Neural crest cell (in vitro differentiated cells): ENCODE data around the gene GPR142. TPM values are rescaled to one million over a fixed set of nuclear protein-coding genes. Genes with fewer than 3 reads are reported as not detected.

Source experiments
- DNase-seq: peaks from one replicate; pipeline ENCODE4 v3.0.0; 2021; ENCODE audit warnings: low read depth, mixed read lengths, low spot score
- H3K27ac Mint-ChIP-seq: one replicate; pipeline ENCODE4 v1.8.0; 2021; ENCODE audit warnings: mild to moderate bottlenecking, mixed read lengths; ENCODE audit not compliant: unreplicated experiment
- H3K27me3 Mint-ChIP-seq: 2 replicates; pipeline ENCODE4 v1.8.0; 2021; ENCODE audit warnings: low read depth, mild to moderate bottlenecking, mixed read lengths
- H3K36me3 Mint-ChIP-seq: 2 replicates; pipeline ENCODE4 v1.8.0; 2021; ENCODE audit warnings: low read depth, mild to moderate bottlenecking, mixed read lengths
- H3K4me1 Mint-ChIP-seq: 2 replicates; pipeline ENCODE4 v1.8.0; 2021; ENCODE audit warnings: mixed read lengths
- H3K4me3 Mint-ChIP-seq: one replicate; pipeline ENCODE4 v1.8.0; 2021; ENCODE audit warnings: mild to moderate bottlenecking, mixed read lengths
- H3K9me3 Mint-ChIP-seq: 2 replicates; pipeline ENCODE4 v1.8.0; 2021; ENCODE audit warnings: mixed read lengths
- CTCF ChIP-seq: fragments of 200-600 bp; sonication (generic); conservative IDR thresholded peaks from 2 replicates; pipeline ENCODE4 v1.5.0; 2021; ENCODE audit warnings: antibody characterized with exemption, mild to moderate bottlenecking
- total RNA-seq: library from RNA; stranded (reverse); gene quantifications from 2 replicates; pipeline ENCODE4 v1.2.1, GENCODE V29; 2021

The GPR142 gene
- total RNA-seq, 1 donor from 2014 or later = 0.23 TPM

GRCh38 chr17:74332763-74333283 is 34.5 kb upstream of the GPR142 start:
- peaks cover 7% of the 10 kb centered on the region for H3K27me3 Mint-ChIP-seq

GRCh38 chr17:74334393-74335039 is 32.8 kb upstream of the GPR142 start:
- H3K36me3 Mint-ChIP-seq = no peaks in the 10 kb centered on the region
- no peaks in the 10 kb centered on the region for H3K9me3 Mint-ChIP-seq
- H3K4me1 Mint-ChIP-seq = peaks cover 3% of the 10 kb centered on the region
- H3K4me3 Mint-ChIP-seq = no peak overlapping the region
- H3K27ac Mint-ChIP-seq = no peak overlapping the region
- TF ChIP-seq CTCF = no peak
- H3K27me3 Mint-ChIP-seq = peaks cover under 1% of the 10 kb centered on the region
- DNase-seq = no peak

More at GRCh38 chr17:74332763-74333283, 34.5 kb upstream of the GPR142 start:
- Mint-ChIP-seq H3K27ac (no peak overlapping the region), H3K4me3 (no peak overlapping the region), H3K9me3 (no peaks in the 10 kb centered on the region), H3K4me1 (peaks cover 3% of the 10 kb centered on the region), H3K36me3 (no peaks in the 10 kb centered on the region)
- DNase-seq = no peak
- TF ChIP-seq CTCF = no peak

GRCh38 chr17:74335529-74336062 is 31.7 kb upstream of the GPR142 start:
- H3K27me3 Mint-ChIP-seq = no peaks in the 10 kb centered on the region
- TF ChIP-seq CTCF = no peak
- H3K9me3 Mint-ChIP-seq = no peaks in the 10 kb centered on the region
- no peak overlapping the region for H3K4me3 Mint-ChIP-seq
- no peaks in the 10 kb centered on the region for H3K36me3 Mint-ChIP-seq
- DNase-seq = no peak
- H3K27ac Mint-ChIP-seq = no peak overlapping the region
- peaks cover 6% of the 10 kb centered on the region for H3K4me1 Mint-ChIP-seq

- Mint-ChIP-seq H3K27me3 (no peaks in the 10 kb centered on the region), H3K4me3 (no peak overlapping the region), H3K4me1 (peaks cover 5% of the 10 kb centered on the region), H3K9me3 (no peaks in the 10 kb centered on the region), H3K36me3 (no peaks in the 10 kb centered on the region), H3K27ac (no peak overlapping the region)
- DNase-seq = no peak
- no peak for TF ChIP-seq CTCF
These were observed 31.0 kb upstream of the GPR142 start for GRCh38 chr17:74336307-74336706.

- no peaks in the 10 kb centered on the region for H3K9me3 Mint-ChIP-seq
These were observed 29.3 kb upstream of the GPR142 start for GRCh38 chr17:74337834-74338500.

More at GRCh38 chr17:74337834-74338500, 29.3 kb upstream of the GPR142 start:
- Mint-ChIP-seq H3K4me1 (peaks cover 5% of the 10 kb centered on the region), H3K27ac (no peak overlapping the region), H3K27me3 (no peaks in the 10 kb centered on the region), H3K4me3 (no peak overlapping the region), H3K36me3 (no peaks in the 10 kb centered on the region)
- TF ChIP-seq CTCF = no peak
- DNase-seq = no peak
